Measurements from ENCODE around the gene AK9. TPM values are rescaled to one million over a fixed set of nuclear protein-coding genes. Genes with fewer than 3 reads are reported as not detected.

AK9 gene
- total and polyA plus RNA-seq, 9 of the 15 experiments (the other 6 are each of a cell fraction or from before 2014, with no cell fraction given), result 0.59 to 1.9 (median 1.2) TPM

DNA sequence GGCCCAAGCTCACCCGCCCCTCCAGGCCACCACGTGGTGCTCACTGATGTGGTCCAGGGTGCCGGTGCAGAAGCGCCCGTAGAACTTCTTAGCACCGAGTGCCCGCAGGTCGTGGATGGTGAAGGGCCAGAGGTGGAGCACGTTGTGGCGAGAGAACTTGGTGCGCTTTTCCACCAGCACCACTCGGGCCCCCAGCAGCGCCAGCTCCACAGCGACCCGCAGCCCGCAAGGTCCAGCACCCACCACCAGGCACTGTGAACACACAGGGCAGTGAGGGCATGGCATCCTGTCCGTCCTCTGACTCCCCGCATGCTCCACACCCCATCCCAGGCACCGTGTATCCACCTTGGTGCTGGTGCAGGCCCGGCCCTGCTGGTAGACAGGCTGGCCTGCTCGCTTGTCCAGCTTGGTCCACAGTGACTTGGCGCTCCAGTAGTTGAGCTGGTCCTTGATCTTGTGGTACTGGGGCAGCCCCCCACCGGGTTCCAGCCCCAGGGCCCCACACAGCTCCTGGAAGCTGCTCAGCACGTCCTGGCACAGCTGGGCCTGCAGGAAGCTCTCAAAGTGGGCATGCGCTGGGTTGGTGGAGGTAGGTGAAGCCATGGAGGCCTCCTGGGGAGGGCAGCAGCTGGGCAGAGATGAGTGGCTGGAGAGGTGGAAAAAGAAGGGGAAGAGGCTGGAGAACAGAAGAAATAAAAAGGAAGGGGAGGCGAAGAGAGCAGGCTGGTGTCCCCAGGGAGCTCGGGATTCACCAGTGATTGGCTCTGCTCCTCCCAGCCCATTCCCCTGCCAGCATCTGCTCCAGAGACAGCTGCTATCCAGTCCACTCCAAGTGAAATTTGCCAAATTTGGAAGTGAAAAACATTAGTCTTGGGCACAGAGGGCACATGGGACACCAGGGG is 237.2 kb downstream of the AK9 start:
- no peak overlapping the region for H3K4me3 ChIP-seq
- POLR2A ChIA-PET, result interaction anchor here (0.6 to 8.2 kb wide), 6 partner anchors 10 to 686 kb away, joined by 3 to 92 read pairs (median 4); partner anchors contain the start of genes CD164, PPIL6 and SMPD2
- H3K79me2 ChIP-seq (ENCODE audit: control insufficient read depth, insufficient read depth, low read length), result no peaks in the 10 kb centered on the region
- no TSS peak for BruUV-seq (replicated peaks)
- CTCF ChIA-PET (ENCODE audit: low intra/inter-chr PET ratio), result no interaction called here
- H4K20me1 ChIP-seq (replicated peaks; ENCODE audit: control insufficient read depth, insufficient read depth, low read length), result no peaks in the 10 kb centered on the region
- no peaks in the 10 kb centered on the region for H3K9me3 ChIP-seq (replicated peaks; ENCODE audit: control insufficient read depth, insufficient read depth, low read depth, low read length)
- in situ Hi-C loops (cut with MboI) (no loop called here), intact Hi-C loops (cut with micrococcal nuclease) (no loop called here)
- no peaks in the 10 kb centered on the region for H3K27me3 ChIP-seq (ENCODE audit: control insufficient read depth in 2 of 2, insufficient read depth in 2 of 2, low read length in 2 of 2)
- H3K27ac ChIP-seq (ENCODE audit: extremely low read depth, low read depth, low read length), result no peak overlapping the region
- no peaks in the 10 kb centered on the region for H3K36me3 ChIP-seq (ENCODE audit: control insufficient read depth, insufficient read depth, low read length)
- DNase-seq (ENCODE audit: extremely low read depth in 1 of 4, low spot score in 3 of 4), result no peak
- 92% methylated on average over 27 of the region's 27 CpGs for WGBS (ENCODE audit: insufficient coverage, low coverage, missing lambda C conversion rate)
- TF ChIP-seq POLR2G (IDR thresholded peaks at IDR 0.05; ENCODE audit: low read depth, low read length) (peak; percentile 56; the same call in 1 of the 2 replicates), GABPB2 (CRISPR knock-in tag; conservative IDR thresholded peaks at IDR 0.05) (no peak), ETV6 (IDR thresholded peaks at IDR 0.05; ENCODE audit: borderline replicate concordance in 1 of 2, low read depth in 2 of 2, low read length in 1 of 2) (no peak), ETV6 (CRISPR knock-in tag; IDR thresholded peaks at IDR 0.05; ENCODE audit: borderline replicate concordance) (no peak)
- no peak for FAIRE-seq
- H3K4me2 ChIP-seq (ENCODE audit: insufficient read depth, low read length), result no peak overlapping the region
- peak overlapping the region in 1 of 2 experiments; percentile 70; a peak in 2 of 4 replicates for H3K9ac ChIP-seq (ENCODE audit: insufficient read depth in 1 of 2, low read depth in 2 of 2, low read length in 2 of 2)
- H3K4me1 ChIP-seq (replicated peaks in 1 of 2; ENCODE audit: control insufficient read depth in 2 of 2, insufficient read depth in 2 of 2, low read length in 2 of 2), result peaks cover 5 to 45% of the 10 kb centered on the region in 2 experiments; a peak in 4 of 5 replicates
- ATAC-seq, result no peak
- no peak overlapping the region for H2AFZ ChIP-seq (ENCODE audit: low read depth, low read length)
- no peaks in the 10 kb centered on the region for H3K9me1 ChIP-seq (ENCODE audit: control insufficient read depth, insufficient read depth, low read length)

Measured in K562 (cell line).